Fibroblast of skin of back (primary cell): ENCODE measurements around the gene ITPR1. TPM values are rescaled to one million over a fixed set of nuclear protein-coding genes. Genes with fewer than 3 reads are reported as not detected.
"Not testable (repeated sequence)": the region's sequence is repeated elsewhere in the genome, so short reads cannot be mapped to it uniquely, and the experiment has no call there.

Source experiments
- DNase-seq: peaks from one replicate; pipeline ENCODE4 v3.0.0-alpha.2; 2013
- polyA plus RNA-seq, 2 experiments: library from polyadenylated mRNA; unstranded; fragments of 120-200 nt; gene quantifications; one replicate each; pipeline ENCODE4 v1.2.1, GENCODE V29; 2013; ENCODE audit not compliant: insufficient read length in 2 of 2

Gene ITPR1
- 1.7 TPM for polyA plus RNA-seq (2013, experiment 1 of 2; ENCODE audit: insufficient read length)
- 2.1 TPM for polyA plus RNA-seq (2013, experiment 2 of 2; ENCODE audit: insufficient read length)

GRCh38 chr3:4493014-4493940, at the start of gene ITPR1:
ITPR1 (plus strand) TSS chr3:4493348; CDS start chr3:4516492, 23,144 bp downstream.
- DNase-seq: peak; percentile 98

GRCh38 chr3:4447295-4447999, 45.7 kb upstream of the ITPR1 start:
- DNase-seq: no peak

DNA sequence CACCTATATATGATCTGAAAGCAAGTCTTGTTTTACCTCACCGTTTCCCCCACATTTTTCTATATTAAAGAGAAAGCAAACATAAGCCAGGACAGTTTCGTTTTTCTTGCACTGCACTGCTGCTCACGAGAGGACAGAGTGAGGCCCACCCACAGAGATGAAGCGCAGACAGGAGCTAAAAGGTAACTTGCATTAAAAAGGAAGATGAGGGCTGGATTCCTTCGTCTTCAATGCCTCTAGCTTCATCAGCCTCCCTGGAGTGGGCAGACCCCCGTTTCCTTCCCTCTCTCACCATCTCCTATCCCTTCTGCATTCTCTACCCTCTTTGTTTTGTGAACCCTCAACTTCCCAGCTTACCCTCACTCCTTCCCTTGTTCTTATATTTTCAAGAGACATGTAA, 45.0 kb upstream of the ITPR1 start:
- no peak for DNase-seq

DNA sequence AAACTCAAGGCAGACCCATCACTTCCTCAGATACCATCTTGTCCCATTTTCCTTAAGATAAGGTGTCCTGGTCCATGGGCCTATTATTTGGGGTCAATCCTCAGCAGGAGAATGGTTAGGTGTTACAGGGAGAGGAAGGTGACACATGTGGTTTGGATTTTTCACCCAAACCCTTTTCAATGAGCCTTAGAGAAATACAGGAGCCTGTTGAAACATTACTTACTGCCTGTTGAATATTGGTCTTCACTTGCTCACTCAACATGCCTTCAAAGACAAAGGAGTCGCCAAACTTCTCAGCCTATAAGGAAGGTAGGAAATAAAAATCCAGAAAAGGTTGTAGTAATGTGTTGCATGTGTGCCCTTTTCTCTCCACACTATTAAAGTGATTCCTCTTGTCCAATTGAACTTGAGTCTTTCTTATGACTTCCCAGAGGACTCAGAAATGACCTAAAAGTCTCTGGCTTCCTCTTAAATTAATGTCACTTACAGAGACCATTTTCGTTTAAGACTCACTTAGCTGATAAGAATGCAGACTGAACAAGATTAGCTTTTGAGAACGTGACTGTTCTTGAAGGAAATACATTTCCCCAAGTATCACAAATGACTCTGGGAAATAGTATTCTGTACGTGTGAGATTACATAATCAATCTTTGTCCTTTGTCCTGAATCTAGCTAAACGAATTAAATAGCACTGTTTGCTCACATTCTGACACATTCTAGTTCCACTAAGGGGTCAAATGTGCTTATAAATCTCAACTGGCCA, 43.9 kb upstream of the ITPR1 start:
- DNase-seq: no peak

GRCh38 chr3:4454142-4454541, 39.0 kb upstream of the ITPR1 start:
- DNase-seq: no peak

- not testable (repeated sequence) for DNase-seq
Measured at GRCh38 chr3:4456780-4457179, 36.4 kb upstream of the ITPR1 start.

GRCh38 chr3:4458961-4459360, 34.2 kb upstream of the ITPR1 start:
- DNase-seq: no peak

DNA sequence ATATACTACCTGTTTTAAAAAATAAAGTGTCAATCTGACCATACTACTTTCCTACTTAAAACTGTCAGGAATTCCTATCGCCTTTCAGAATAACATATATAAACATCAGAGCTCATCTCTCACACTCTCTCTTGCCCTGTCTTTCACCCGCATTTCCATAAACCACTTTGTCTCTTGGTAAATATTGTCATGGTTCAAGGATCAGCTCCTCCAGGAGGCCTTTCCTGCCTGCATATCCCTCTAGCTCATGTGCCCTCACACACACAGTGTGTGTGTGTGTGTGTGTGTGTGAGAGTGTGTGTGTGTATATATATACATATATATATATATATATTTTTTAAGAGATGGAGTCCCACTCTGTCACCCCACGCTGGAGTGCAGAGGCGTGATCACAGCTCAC, 32.8 kb upstream of the ITPR1 start:
- DNase-seq: no peak

GRCh38 chr3:4461468-4462090, 31.6 kb upstream of the ITPR1 start:
- no peak for DNase-seq

DNA sequence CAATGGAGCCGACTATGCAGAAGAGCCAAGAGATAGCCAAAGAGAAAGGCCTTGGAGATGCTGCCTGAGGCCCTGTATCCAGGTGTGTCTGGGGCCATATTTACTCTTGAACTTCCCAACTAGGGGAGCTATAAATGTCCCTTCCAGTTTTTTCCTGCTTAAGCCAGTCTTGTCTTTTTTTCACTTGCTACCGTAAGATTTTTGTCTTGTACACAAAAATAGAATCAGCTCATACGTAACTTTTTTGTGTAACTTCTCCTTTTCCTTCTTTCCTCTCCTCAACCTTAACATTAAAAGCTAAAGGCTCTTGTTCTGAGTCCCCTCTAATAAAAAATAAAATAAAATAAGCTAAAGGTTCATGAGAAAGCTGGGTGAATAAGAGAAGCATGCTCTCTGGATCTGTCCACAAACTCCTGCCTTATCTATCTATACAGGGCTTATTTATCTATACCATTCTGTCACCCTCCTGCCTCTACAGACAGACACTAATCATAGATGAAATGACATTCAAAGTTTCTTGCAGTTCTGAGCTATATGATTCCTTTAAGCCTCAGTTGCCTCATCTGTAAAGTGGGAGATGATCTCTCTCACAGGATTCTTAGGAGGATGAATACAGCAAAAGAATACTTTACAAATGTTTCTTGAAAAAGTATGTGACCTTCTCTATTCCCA, 30.6 kb upstream of the ITPR1 start:
- no peak for DNase-seq

DNA sequence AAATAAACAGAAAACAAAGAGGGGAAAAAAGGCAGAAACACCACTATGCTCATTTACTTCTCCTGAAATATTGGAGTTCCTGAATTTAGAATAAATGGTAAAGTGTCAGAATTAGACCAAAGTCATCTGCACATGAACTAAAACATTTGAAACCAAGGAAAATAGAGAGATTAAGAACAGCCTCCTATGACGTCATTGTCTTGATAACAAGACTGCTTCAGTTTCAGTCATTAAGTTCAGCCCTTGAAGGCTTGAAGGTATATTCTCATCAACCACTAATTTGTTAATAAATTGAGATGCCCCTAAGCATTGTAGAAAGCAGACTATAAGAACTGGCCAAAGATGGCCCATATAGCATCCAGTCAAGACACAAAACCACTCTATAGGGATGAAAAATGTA, 28.6 kb upstream of the ITPR1 start:
- DNase-seq: no peak

- DNase-seq: peak; percentile 79
Measured at GRCh38 chr3:4466741-4467521, 26.2 kb upstream of the ITPR1 start, which contains the start of gene SUMF1. SUMF1 (minus strand) TSS chr3:4467269; CDS start chr3:4467245, 24 bp downstream.

GRCh38 chr3:4467522-4467867, 25.7 kb upstream of the ITPR1 start:
- DNase-seq: no peak

DNA sequence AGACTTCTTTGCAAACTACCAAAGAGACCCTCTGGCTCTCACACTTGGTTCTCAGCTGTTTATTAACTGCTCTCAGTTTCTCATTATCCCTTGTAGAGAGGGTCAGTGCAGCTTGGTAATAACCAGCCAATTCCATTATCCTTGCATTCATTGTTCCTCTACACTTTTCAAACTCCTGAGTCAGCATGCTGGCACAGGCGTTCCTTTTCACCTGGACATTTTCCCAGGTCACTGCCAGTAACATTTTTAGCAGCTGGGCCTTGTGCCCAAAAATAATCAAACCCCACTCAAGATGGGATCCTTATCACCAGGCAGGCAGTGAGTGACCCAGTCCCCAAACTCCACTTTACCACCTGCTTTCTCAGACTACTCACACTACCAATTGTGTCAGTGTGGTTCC, 21.2 kb upstream of the ITPR1 start:
- DNase-seq: no peak

DNA sequence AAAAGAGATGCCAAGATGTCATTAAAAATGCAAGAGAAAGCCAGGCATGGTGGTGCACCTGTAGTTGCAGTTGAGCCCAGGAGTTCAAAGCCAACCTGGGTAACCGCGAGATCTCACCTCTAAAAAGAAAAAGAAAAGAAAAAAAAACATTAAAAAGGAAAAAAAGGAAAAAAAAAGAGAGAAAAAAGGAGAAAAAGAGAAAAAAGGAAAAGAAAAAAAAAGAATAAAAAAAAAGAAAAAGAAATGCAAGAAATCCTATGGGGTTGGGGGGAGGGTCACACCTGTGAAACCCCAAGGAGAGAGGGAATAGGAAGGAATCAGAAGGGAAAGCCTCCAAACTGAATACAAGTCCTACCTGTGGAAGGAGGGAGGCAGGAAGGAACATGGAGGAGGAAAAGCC, 20.8 kb upstream of the ITPR1 start:
- no peak for DNase-seq

- no peak for DNase-seq
Measured at GRCh38 chr3:4472766-4473165, 20.4 kb upstream of the ITPR1 start.

DNA sequence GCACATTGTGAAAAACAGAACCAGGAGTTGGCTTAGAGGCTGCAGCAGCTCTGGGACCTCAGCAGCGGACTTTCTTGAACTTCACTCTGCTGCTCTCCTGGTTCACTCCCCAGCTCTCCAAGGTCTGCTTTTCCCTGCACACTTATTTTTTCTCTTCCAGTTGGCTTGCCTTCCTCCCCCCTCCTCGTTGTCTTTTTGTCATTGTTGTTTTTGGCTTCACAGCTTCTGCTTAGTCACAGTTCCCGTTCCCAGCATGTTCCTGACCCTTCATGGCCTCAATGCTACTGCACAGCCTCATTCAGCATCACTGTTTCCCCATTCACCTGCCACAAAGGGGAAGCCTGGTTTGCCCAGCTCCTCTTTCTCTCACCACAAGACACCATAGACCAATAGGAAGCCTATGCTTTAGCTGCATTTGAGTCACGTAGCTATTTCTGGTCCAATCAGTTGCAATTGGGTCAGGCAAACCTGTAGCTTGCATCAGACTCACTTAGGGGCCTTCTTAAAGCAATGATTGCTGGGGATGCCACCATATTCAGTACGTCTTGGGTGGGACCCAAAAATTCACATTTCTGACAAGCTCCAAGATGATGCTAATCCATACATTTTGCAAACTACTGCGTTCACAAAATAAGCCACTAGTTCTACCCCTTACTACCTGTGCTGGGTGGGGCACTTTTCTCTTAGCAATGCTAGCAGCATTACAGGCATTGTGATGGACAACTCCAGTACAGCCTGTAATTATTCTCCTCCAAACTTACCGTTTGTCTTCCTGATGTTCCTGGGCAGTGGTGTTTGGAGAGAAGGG, 18.3 kb upstream of the ITPR1 start:
- DNase-seq: peak; percentile 65

GRCh38 chr3:4475804-4476203, 17.3 kb upstream of the ITPR1 start:
- DNase-seq: no peak

- DNase-seq: no peak
Measured at GRCh38 chr3:4476496-4476895, 16.7 kb upstream of the ITPR1 start.

DNA sequence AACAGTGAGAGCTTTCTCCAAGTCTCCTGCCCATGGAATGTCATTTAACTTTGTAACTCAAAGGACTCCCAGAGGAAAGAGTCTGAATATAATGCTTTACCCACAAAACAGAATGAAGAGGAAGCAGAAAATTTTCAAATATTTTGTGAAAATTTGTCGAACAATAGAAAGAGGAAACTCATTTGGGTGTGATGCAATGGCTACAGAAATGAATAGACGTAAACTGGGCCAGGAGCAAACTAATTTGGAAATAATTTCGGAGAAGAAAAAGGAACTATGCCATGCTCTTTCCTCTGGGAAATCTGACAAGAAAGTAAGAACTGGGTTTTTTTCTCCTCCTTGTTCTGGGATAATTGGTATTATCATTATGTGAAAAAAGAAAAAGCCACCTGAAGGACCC, 14.9 kb upstream of the ITPR1 start:
- no peak for DNase-seq
